Spleen (tissue), 11 donors: Measurements from ENCODE around the gene RAB38. TPM values are rescaled to one million over a fixed set of nuclear protein-coding genes. Genes with fewer than 3 reads are reported as not detected.

ENCODE experiments used
- DNase-seq: peaks from one replicate; pipeline ENCODE4 v3.0.0-alpha.2; 2020
- H3K27ac ChIP-seq, 8 donors: fragments of 200-600 bp; sonication (generic) in 7 of 8; 1 replicate in 4 of 8; 2 replicates in 4 of 8; pipeline versions ENCODE4 v1.5.0 to v1.8.0; 2016 to 2021; ENCODE audit warnings: inconsistent platforms in 4 of 8, mild to moderate bottlenecking in 4 of 8, moderate library complexity in 1 of 8
- H3K27me3 ChIP-seq, 7 donors: fragments of 200-600 bp; sonication (generic) in 6 of 7; replicated peaks in 1 of 7; 1 replicate in 4 of 7; 2 replicates in 3 of 7; pipeline versions ENCODE4 v1.5.0 to v1.8.0; 2016 to 2021; ENCODE audit warnings: inconsistent platforms in 3 of 7, mild to moderate bottlenecking in 1 of 7
- H3K36me3 ChIP-seq, 6 donors: fragments of 200-600 bp; sonication (generic) in 5 of 6; 1 replicate in 4 of 6; 2 replicates in 2 of 6; pipeline versions ENCODE4 v1.5.0 to v1.8.0; 2016 to 2021; ENCODE audit warnings: inconsistent platforms in 2 of 6
- H3K4me1 ChIP-seq, 6 donors: fragments of 200-600 bp; sonication (generic) in 5 of 6; 1 replicate in 3 of 6; 2 replicates in 3 of 6; pipeline versions ENCODE4 v1.5.0 to v1.8.0; 2016 to 2021; ENCODE audit warnings: inconsistent platforms in 3 of 6
- H3K4me3 ChIP-seq, 8 donors: fragments of 200-600 bp; sonication (generic) in 7 of 8; 1 replicate in 4 of 8; 2 replicates in 4 of 8; pipeline versions ENCODE4 v1.5.0 to v1.8.0; 2016 to 2021; ENCODE audit warnings: inconsistent platforms in 4 of 8, mild to moderate bottlenecking in 4 of 8, moderate library complexity in 2 of 8
- H3K9me3 ChIP-seq, 8 donors: fragments of 200-600 bp; sonication (generic) in 7 of 8; 1 replicate in 4 of 8; 2 replicates in 4 of 8; pipeline versions ENCODE4 v1.5.0 to v1.8.0; 2016 to 2021; ENCODE audit warnings: inconsistent platforms in 4 of 8
- POLR2A ChIP-seq, 3 donors: fragments of 450-650 bp; IDR thresholded peaks; one replicate each; pipeline ENCODE4 v1.5.1; 2017; ENCODE audit warnings: antibody characterized with exemption in 3 of 3, mild to moderate bottlenecking in 1 of 3
- POLR2AphosphoS5 ChIP-seq, 3 donors: sonication (generic); formaldehyde crosslinking; IDR thresholded peaks; one replicate each; pipeline ENCODE4 v1.5.1; 2017; ENCODE audit warnings: antibody characterized with exemption in 3 of 3
- WGBS, 5 donors: extraction: QIAGEN DNeasy Blood & Tissue Kit in 3 of 5; methylation state at CpG; one replicate each; pipeline versions ENCODE4 v1.1.5 to v1.1.7; 2013 to 2018; 5-methylcytosine and 5-hydroxymethylcytosine counted together
- intact Hi-C: fragments of 100-400 bp; cut with DNase I; formaldehyde crosslinking; loops from one replicate; pipeline ENCODE4 v1.15.0; 2023; ENCODE audit warnings: low total_unique reads
- polyA plus RNA-seq, 3 donors: library from polyadenylated mRNA; stranded (reverse); fragments of 200-250 nt; gene quantifications; one replicate each; pipeline ENCODE4 v1.2.1, GENCODE V29; 2013
- total RNA-seq, 7 donors: library from RNA; depleted of rRNA in 3 of 7; stranded (reverse); fragments of >200 nt in 3 of 7; fragmentation: NEBNext Ultra II Directional in 4 of 7; extraction: Animal tissue kit (Norgen Biotek cat#: 25700) in 4 of 7; gene quantifications; one replicate each; pipeline versions ENCODE4 v1.1.0 to v1.2.1, GENCODE V29; 2016 to 2021
- TF ChIP-seq, protein P1 (sequence below), 11 experiments: fragments of 200-600 bp in 7 of 11; fragments of 450-650 bp in 4 of 11; sonication (generic) in 4 of 11; IDR thresholded peaks in 8 of 11; conservative IDR thresholded peaks in 3 of 11; 1 replicate in 7 of 11; 2 replicates in 4 of 11; pipeline versions ENCODE4 v1.4.0 to v1.8.0; 2016 to 2021; ENCODE audit warnings: antibody characterized with exemption in 11 of 11, inconsistent platforms in 4 of 11, mild to moderate bottlenecking in 1 of 11
- donor health status: healthy with polysubstance abuse.
- donor health status: DM: no; HTN: no; CAD: no; lungs with moderate emphysema.
- donor health status: DM: no; HTN: no; CAD: no.
- donor health status: Bipolar disorder and iron deficiency.
- donor health status: healthy.
- donor health status: DM: no; HTN: no; CAD: no.
- donor health status: DM: yes; HTN: yes; CAD: no.

RAB38 gene
- total and polyA plus RNA-seq, 10 donors, result 0.73 to 3.5 (median 1.6) TPM

DNA sequence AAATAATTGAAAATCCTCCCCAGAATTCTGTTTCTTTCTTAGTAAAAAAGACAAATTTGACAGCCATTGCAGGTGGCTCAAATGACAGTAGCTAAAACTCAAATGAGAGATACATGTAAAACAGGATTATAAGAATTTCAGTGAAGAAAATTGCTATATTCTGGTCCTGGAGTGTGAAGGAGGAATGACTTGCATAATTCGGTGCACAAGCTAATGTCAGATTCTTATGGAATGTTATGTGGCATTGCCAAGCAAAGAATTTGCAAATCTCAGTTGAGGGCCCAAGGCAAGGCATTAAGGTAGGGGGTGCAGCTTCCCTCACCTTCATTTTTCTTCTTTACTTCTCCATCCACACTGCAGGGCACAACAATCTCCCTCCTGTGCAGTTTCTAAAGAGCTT, 35.4 kb downstream of the RAB38 start:
- intact Hi-C loops, result no loop called here
- no peak overlapping the region for H3K27ac ChIP-seq
- H3K36me3 ChIP-seq, result no peaks in the 10 kb centered on the region
- no peak for DNase-seq
- 30 to 100% (median 37%) methylated on average over 1 of the region's 1 CpG for WGBS, 5 donors
- no peaks in the 10 kb centered on the region for H3K4me1 ChIP-seq
- H3K4me3 ChIP-seq, result no peak overlapping the region
- no peaks in the 10 kb centered on the region for H3K9me3 ChIP-seq
- H3K27me3 ChIP-seq, result no peaks in the 10 kb centered on the region
- TF ChIP-seq POLR2A (IDR thresholded peaks at IDR 0.05), result no peak
- no peak for TF ChIP-seq POLR2AphosphoS5 (IDR thresholded peaks at IDR 0.05)
- TF ChIP-seq, protein P1, sequence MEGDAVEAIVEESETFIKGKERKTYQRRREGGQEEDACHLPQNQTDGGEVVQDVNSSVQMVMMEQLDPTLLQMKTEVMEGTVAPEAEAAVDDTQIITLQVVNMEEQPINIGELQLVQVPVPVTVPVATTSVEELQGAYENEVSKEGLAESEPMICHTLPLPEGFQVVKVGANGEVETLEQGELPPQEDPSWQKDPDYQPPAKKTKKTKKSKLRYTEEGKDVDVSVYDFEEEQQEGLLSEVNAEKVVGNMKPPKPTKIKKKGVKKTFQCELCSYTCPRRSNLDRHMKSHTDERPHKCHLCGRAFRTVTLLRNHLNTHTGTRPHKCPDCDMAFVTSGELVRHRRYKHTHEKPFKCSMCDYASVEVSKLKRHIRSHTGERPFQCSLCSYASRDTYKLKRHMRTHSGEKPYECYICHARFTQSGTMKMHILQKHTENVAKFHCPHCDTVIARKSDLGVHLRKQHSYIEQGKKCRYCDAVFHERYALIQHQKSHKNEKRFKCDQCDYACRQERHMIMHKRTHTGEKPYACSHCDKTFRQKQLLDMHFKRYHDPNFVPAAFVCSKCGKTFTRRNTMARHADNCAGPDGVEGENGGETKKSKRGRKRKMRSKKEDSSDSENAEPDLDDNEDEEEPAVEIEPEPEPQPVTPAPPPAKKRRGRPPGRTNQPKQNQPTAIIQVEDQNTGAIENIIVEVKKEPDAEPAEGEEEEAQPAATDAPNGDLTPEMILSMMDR (IDR thresholded peaks at IDR 0.05 in 8 of 11, conservative IDR thresholded peaks at IDR 0.05 in 3 of 11), result no peak

DNA sequence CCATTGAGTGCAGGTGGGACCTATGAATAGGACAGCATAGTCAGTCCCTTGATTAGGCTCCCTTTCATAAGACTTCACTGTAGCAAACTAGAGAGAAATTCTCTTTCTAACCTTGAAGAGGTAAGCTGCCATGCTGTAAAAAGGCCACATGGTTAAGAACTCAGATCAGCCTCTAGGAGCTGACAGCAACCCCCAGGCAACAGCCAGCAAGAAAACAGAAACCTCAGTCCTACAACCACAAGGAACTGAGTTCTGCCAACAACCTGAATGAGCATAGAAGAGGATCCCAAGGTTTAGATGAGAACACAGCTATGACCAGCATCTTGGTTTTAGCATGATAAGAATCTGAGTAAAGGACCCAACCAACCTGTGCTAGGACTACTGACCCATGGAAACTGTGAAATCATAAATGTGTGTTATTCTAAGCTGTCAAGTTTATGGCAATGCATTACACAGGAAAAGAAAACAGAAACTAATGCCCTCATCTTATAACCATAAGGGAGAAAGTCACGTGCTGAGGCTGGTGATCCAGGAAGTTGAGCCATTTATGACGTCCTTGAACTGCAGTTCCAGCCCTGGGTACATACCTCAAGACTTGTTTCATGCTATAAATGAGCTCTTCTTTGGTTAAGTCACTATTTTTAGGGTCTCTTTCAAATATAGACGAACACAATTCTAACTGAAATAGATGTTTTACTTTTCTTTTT, 43.3 kb downstream of the RAB38 start:
- WGBS, 5 donors, result 51 to 78% (median 58%) methylated on average over 3 of the region's 3 CpGs

DNA sequence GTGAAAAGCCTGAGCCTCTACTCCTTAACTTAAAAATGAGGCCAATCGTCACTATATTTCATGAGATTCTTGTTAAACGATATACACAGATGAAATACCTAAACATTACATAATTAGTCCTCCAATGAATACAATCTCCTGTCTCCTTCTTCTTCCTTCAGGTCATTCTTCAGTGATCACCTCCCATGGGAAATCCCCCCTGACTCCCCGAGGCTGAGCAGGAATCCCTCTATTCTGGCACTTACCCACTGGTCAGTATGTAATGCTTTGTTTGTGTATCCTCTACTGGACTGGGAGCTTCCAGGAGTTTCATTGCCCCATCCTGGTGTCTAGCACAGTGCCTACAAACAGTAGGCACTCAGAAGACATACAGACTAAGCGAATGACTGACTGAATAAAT, 52.3 kb downstream of the RAB38 start:
- H3K4me3 ChIP-seq, result no peak overlapping the region
- 77 to 87% (median 86%) methylated on average over 4 of the region's 4 CpGs for WGBS, 5 donors
- intact Hi-C loops, result no loop called here
- H3K4me1 ChIP-seq, result no peaks in the 10 kb centered on the region
- H3K9me3 ChIP-seq, result no peaks in the 10 kb centered on the region
- no peaks in the 10 kb centered on the region for H3K27me3 ChIP-seq
- TF ChIP-seq POLR2AphosphoS5 (IDR thresholded peaks at IDR 0.05) (no peak), POLR2A (IDR thresholded peaks at IDR 0.05) (no peak)
- TF ChIP-seq, protein P1 (IDR thresholded peaks at IDR 0.05 in 8 of 11, conservative IDR thresholded peaks at IDR 0.05 in 3 of 11), result no peak
- no peaks in the 10 kb centered on the region for H3K36me3 ChIP-seq
- no peak for DNase-seq
- no peak overlapping the region for H3K27ac ChIP-seq

More for the DNA sequence above, 43.3 kb downstream of the RAB38 start:
- no peak overlapping the region for H3K27ac ChIP-seq
- no peaks in the 10 kb centered on the region for H3K4me1 ChIP-seq
- DNase-seq, result no peak
- TF ChIP-seq POLR2AphosphoS5 (IDR thresholded peaks at IDR 0.05) (no peak), POLR2A (IDR thresholded peaks at IDR 0.05) (no peak)
- TF ChIP-seq, protein P1 (IDR thresholded peaks at IDR 0.05 in 8 of 11, conservative IDR thresholded peaks at IDR 0.05 in 3 of 11), result no peak
- H3K27me3 ChIP-seq, result no peaks in the 10 kb centered on the region
- H3K4me3 ChIP-seq, result no peak overlapping the region
- H3K36me3 ChIP-seq, result no peaks in the 10 kb centered on the region
- intact Hi-C loops, result no loop called here
- peaks cover 0 to 12% (median 2%) of the 10 kb centered on the region in 8 donors for H3K9me3 ChIP-seq

DNA sequence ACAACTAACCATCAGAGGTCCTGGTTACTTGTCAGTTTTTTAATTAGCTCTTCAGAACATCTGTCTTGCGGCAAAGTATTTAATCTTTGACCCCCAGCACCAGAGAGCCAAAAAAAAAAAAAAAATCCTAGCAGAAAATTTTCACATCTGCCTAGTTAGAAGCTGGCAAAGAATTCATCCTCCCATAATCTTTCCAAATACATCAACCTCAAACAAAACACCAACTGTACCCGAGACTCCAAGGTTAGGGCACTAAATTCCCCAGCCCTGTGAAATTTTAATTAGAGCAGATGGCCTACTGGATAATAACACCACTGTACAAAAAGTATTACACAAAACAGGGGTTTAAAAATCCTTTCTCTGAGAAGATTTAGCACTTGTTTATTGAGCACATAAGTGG, 55.7 kb downstream of the RAB38 start:
- Histone ChIP-seq H3K27ac (no peak overlapping the region), H3K4me1 (no peaks in the 10 kb centered on the region), H3K36me3 (no peaks in the 10 kb centered on the region), H3K4me3 (no peak overlapping the region), H3K9me3 (no peaks in the 10 kb centered on the region), H3K27me3 (no peaks in the 10 kb centered on the region)
- no peak for DNase-seq
- 60 to 78% (median 69%) methylated on average over 2 of the region's 2 CpGs for WGBS, 5 donors
- intact Hi-C loops, result no loop called here
- TF ChIP-seq POLR2A (IDR thresholded peaks at IDR 0.05), result no peak
- no peak for TF ChIP-seq POLR2AphosphoS5 (IDR thresholded peaks at IDR 0.05)
- TF ChIP-seq, protein P1 (IDR thresholded peaks at IDR 0.05 in 8 of 11, conservative IDR thresholded peaks at IDR 0.05 in 3 of 11), result no peak
